Midbrain (tissue), 1 donor: ENCODE measurements around the gene ZNF565.
A peak's percentile ranks its signal among the peaks of the same experiment; 100 is the strongest.
"Not testable (repeated sequence)": the region's sequence is repeated elsewhere in the genome, so short reads cannot be mapped to it uniquely, and the experiment has no call there.

ENCODE experiments used
- DNase-seq: peaks from one replicate; lab custom pipeline; 2025; lab: John Stamatoyannopoulos, UW

Gene ZNF565

DNA sequence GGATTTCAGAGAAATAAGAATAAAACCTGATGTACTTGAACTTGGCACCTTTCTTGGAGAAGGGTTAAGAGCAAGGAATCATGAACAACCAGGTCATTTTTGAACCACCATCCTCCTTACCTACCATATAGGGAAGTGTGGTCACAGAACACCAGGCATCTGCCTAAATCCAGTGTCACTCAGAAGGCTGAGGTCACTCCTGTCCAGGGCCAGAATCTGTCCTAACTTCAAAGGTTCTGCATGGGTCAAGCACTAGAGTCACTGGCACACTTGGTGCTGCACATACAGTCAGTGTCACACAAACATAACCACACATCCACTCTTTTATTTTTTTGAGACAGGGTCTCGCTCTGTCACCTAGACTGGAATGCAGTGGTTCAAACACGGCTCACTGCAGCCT is 1.6 kb downstream of the ZNF565 start:
- DNase-seq: no peak

DNA sequence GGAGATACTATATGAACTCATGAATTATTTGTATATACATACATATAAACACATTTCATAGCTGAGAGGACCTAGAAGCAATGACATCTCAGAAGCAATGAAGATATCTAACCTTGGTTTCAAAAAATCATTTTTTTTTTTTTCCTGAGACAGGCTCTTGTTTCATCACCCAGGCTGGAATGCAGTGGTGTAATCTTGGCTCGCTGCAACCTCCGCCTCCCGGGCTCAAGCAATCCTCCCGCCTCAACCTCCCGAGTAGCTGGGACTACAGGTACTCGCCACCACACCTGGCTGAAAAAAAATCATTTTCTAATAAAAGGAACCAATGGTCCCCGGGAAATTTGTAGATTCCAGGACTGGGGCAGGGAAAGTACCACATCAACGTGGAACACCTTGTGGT is 4.0 kb downstream of the ZNF565 start:
- DNase-seq: no peak

DNA sequence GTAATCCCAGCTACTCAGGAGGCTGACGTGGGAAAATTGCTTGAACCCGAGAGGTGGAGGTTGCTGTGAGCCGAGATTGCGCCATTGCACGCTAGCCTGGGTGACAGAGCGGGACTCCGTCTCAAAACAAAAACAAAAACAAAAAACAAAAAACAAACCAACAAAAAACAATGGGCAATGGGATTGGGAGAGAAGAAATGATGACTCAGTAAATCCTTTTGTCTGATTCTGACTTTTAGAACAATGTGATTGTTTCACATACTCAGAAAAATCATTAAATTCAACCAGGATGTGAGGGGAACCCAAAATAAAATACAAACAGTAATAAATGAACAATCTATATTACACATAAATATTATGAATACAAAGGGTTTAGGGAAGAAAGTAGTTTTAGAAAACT is 5.1 kb downstream of the ZNF565 start:
- DNase-seq: peak; percentile 28

DNA sequence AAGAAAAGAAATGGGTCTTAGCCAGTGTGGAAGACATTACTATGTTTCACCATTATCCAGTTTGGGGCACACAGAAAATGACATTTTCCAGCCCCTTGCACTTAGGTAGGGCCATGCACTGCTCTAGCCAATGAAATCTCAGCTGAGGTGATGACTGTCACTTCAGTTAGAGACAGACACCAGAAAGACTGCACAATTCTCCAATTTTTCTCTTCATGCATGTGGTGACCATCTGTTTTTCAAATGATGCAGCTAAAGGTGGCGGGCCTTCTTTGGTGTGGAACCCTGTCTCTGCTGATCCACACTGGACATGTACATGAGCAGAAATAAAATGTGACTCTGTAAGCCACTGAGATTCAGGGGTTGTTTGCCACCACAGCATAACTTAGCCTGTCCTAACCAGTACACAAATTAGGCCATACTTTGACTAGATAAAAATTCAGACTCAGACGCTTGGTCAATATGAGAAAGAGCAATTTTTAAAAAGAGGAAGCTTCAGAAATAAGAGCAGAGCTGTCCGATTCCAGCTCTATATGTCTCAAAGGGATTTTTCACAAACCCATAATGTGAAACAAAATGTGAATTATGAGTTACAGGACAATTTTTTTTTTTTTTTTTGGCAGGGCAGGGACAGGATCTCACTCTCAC is 6.7 kb downstream of the ZNF565 start:
- DNase-seq: no peak

DNA sequence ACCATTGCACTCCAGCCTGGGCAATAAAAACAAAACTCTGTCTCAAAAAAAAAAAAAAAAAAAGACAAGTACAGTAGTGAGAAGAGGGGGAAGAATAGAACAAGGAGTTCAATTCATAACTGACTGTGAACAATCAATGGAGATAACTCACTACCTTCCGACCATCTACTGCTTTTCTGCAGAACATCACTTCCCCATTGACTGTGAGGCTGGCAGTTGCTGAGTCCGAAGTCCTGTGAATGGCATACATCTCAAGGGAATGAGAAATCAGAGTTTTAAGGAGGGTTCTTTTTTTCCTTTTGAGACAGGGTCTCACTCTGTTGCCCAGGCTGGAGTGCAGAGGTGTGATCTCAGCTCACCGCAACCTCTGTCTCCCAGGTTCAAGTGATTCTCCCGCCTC is 11.2 kb downstream of the ZNF565 start:
- no peak for DNase-seq

DNA sequence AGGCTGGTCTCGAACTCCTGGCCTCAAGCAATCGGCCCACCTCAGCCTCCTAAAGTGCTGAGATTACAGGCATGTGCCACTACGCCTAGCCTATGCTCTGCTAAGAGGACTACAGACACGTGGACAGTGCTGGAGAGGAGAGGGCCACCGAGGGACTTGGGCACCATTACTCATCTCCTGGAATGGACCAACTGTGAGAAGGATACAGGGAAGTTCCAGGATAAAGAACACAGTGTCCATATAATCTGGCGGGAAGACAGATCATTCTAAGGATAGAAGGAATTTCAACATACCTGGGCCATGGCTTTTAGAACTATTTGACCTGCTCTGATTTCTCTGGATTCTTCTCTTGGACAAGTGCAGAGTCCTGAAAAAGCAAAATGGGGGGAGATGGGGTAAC is 12.8 kb downstream of the ZNF565 start:
- no peak for DNase-seq

DNA sequence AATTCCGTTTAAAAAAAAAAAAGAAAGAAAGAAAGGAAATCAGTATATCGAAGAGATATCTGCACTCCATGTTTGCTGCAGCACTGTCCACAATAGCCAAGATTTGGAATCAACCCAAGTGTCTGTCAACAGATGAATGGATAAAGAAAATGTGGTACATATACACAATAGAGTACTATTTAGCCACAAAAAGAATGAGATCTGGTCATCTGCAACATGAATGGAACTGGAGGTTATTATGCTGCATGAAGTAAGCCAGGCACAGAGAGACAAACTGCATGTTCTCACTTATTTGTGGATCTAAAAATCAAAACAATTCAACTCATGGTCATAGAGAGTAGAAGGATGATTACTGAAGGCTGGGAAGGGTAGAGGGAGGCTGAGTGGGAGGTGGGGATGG is 16.3 kb downstream of the ZNF565 start:
- DNase-seq: peak; percentile 84

DNA sequence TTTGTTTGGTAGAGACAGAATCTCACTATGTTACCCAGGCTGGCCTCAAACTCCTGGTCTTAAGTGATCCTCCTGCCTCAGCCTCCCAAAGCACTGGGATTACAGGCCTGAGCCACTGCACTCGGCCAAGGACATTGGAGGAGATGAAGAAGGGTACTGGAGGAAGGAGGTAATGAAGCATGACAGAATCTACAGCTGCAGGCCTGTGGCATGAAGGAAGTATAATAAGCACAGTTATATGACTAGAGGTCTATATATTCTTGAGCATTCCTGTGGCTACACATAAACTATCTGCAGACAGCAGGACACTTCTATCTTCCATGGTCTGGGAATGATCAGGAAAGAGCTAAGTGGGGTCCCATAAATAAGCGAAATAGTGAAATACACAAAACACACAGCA is 18.2 kb downstream of the ZNF565 start:
- no peak for DNase-seq

DNA sequence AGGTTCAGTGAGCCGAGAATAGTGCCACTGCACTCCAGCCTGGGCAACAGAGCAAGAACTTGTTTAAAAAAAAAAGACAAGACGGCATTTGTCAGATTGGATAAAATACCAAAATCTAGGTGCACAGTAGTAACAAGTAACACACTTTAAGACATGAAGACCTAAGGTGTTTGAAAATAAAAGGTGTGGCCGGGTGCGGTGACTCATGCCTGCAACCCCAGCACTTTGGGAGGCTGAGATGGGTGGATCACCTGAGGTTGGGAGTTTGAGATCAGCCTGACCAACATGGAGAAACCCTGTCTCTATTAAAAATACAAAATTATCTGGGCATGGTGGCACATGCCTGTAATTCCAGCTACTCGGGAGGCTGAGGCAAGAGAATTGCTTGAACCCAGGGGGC is 27.7 kb downstream of the ZNF565 start:
- not testable (repeated sequence) for DNase-seq

DNA sequence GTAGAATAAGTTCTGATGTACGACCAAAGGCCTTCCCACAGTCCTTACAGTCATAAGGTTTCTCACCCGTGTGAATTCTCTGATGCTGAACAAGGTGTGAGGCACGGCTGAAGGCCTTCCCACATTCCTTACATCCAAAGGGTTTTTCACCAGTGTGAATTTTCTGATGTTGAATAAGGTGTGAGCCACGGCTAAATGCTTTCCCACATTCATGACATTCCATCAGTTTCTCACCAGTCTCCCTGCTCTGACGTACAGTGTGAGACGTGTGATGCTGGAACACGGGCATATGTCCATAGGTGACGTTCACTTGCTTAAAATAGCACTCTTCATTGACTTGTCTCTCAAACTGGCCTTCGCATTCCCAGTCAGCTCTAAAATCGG is 31.2 kb downstream of the ZNF565 start:
- DNase-seq: no peak

DNA sequence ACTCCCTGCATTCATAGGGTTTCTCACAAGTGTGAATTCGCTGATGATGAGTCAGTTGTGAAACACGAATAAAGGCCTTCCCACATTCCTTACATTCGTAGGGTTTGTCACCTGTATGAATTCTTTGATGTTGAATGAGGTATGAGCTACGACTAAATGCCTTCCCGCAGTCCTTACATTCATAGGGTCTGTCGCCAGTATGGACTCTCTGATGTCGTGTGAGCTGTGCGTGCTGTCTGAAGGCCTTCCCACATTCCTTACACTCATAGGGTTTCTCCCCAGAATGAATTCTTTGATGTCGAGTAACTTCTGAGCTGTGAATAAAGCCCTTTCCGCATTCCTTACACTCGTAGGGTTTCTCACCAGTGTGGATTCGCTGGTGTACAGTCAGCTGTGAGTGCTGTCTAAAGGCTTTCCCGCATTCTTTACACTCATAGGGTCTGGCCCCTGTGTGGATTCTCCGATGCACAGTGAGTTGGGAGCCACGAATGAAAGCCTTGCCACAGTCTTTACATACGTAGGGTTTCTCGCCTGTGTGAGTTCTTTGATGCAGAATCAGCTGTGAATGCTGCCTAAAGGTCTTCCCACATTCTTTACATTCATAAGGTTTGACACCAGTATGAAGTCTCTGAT is 31.7 kb downstream of the ZNF565 start:
- no peak for DNase-seq

DNA sequence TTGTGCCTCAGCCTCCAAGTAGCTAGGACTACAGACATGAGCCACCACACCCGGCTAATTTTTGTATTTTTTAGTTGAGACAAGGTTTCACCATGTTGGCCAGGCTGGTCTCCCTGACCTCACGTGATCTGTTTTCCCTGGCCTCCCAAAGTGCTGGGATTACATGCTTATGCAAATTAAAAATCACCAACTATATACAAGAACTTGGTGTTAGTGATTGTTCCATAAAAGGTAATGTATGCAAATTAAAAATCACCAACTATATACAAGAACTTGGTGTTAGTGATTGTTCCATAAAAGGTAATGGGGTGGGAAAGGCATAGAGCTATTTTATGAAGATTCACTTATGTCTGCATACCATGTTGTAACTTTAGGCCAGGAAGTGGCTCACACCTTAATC is 35.4 kb downstream of the ZNF565 start:
- DNase-seq: not testable (repeated sequence)

DNA sequence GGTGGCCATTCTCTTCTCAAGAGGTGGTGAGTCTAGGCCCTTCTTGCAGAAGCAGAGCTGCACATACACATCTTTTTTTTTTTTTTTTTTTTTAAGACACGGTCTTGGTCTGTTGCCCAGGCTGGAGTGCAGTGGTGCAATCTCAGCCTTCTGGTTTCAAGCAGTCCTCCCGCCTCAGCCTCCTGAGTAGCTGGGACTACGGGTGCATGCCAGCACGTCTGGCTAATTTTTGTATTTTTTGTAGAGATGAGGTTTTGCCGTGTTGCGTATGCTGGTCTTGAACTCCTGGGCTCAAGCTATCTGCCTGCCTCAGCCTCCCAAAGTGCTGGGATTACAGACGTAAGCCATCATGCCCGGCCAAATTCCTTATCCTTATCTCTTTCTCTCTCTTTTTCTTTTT is 40.6 kb downstream of the ZNF565 start:
- not testable (repeated sequence) for DNase-seq

DNA sequence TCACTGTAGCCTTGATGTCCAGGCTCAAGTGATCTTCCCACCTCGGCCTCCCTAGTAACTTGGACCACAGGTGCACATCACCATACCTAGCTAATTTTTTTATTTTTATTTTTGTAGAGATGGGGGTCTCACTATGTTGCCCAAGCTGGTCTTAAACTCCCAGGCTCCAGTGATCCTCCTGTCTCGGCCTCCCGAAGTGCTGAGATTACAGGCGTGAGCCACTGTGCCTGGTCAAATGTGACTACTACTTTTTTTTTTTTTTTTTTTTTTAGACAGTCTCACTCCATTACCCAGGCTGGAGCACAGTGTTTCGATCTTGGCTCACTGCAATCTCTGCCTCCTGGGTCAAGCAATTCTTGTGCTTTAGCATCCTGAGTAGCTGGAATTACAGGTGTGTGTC is 41.6 kb downstream of the ZNF565 start:
- no peak for DNase-seq

DNA sequence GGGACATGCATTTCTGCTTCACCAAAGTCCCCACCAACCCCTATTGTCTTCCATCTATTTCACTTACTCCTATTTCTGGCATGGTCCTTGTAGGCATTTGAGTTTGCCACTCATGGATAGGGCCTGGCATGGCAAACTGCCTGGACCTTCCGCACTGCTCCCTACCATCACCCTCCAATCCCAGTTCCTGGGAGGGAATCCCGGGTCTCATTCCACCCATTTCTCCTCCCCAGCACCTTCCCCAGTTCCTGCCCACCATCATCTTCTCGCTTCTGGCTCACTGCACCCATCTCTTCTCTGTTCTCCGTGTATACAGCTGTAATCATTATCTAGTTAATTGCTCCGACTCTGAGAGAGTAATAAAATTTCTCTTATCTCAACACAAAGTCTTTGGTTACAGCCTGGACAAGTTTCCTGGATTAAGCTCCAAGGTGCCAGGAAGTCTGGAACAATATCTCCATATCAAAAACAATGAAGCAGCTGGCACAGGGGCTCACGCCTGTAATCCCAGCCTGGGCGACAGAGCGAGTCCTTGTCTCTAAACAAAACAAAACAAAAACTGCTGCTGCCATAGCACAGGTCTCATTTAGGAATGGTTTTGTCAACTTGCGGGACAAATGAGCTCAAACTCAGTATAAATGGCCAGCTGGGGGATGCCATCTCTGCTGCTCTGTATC is 45.2 kb downstream of the ZNF565 start:
- DNase-seq: no peak

DNA sequence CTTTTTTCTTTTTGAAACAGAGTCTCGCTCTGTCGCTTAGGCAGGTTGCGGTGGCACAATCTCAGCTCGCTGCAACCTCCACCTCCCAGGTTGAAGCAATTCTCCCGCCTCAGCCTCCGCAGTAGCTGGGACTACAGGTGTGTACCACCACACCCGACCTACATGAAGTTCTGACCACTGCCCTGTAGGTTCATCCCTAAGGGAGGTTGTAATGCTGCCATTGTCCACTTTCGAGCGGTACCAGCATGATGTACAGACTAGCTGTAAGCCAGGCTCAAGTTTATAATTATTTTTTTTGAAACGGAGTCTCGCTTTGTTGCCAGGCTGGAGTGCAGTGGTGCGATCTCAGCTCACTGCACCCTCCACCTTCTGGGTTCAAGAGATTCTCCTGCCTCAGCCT is 50.7 kb downstream of the ZNF565 start:
- no peak for DNase-seq

DNA sequence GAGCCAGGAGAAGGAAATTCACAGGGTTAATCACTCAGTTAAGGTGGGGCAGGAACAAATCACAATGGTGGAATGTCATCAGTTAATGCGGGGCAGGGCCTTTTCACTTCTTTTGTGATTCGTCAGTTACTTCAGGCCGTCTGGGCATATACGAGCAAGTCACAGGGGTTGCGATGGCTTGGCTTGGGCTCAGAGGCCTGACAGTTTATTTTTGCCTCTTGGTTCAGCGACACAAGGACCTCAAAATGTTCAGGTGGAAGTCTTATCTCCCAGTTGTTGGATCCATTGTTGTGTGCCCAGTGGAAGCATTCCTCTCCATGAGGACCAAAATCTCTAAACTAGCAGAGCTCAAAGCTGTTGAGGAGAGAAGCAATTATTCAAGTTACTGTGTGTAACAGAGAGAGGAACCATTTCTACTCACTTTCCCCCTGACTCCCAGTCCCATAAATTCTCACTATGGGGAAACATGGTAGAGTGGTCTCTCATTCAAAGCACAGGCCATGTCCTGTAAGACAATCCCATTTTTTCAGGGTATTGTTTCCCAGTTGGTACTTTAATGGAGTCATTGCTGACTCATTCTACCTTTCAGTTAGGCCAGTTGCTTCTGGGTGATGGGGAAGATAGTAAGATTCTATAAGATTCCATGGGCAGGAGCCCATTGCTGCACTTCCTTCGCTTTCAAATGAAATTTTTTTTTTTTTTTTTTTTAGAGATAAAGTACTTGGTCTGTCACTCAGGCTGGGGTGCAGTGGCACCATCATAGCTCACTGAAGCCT is 53.5 kb downstream of the ZNF565 start:
- DNase-seq: no peak

DNA sequence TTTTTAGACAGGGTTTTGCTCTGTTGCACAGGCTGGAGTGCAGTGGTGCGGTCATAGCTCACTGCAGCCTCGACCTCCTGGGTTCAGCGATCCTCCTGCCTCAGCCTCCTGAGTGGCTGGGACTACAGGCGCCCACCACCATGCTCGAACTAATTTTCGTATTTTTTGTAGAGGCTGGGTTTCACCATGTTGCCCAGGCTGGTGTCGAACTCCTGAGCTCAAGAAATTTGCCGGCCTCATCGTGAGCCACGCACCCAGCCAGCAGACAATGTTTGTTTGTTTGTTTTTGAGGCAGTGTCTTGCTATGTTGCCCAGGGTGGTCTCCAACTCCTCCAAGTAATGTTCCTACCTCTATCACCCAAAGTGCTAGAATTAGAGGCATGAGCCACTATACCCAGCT is 61.3 kb downstream of the ZNF565 start:
- no peak for DNase-seq

DNA sequence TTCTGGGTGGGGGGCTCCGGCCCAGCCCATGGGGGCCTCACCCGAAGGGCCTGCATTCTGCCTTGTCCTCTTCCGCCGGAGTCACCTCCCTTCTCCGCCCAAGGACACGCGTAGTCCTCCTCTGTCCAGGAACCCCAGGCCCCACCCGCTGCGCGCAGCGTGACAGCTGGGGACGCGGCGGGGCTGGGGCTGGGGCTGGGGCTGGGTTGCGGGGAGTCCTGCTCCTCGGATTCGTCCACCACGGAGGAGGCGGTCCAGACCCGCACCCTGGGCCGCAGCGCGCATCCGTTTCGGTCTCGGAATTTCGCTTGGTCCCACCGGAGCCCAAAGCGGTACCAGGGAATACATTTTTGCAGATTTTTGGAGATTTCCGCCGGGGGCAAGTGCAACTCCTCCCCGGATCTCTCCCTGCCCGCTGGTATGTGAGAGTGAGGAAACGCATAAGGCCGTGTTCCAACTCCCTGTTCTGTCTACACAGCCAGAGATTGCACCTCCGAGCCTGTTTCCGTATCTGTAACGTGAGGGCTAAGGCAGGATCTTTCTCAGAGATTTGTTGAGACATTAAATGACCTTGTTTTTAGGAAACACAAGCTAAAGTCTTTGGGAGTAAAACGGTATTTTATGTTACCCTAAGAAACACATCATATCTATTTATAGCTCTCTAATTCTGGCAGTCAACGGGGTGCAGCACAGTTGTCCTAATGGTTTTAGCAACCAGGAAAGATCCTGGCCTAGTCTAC is 61.9 kb downstream of the ZNF565 start, which contains the start of gene COX7A1:
COX7A1 (minus strand) TSS at position 96 of the 740 bp plus-strand sequence; CDS start at position 56, 40 bp downstream.
- no peak for DNase-seq

DNA sequence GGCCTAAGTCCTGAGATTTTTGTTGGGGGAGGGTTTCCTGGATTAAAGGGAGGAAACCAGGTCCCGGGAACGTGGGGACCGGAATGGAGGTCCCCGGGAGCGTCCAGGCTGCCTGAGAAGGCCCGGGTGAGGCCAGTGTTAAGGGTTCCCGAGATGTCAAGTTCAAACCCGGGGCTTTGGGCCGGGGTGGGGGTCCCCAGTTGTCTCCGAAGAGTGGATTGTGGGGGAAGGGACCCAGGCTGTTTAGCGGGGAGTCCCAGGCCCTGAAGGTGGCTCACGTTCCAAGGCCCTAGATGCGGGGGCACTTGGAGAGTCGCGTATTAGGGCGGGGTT is 62.5 kb downstream of the ZNF565 start:
- no peak for DNase-seq

DNA sequence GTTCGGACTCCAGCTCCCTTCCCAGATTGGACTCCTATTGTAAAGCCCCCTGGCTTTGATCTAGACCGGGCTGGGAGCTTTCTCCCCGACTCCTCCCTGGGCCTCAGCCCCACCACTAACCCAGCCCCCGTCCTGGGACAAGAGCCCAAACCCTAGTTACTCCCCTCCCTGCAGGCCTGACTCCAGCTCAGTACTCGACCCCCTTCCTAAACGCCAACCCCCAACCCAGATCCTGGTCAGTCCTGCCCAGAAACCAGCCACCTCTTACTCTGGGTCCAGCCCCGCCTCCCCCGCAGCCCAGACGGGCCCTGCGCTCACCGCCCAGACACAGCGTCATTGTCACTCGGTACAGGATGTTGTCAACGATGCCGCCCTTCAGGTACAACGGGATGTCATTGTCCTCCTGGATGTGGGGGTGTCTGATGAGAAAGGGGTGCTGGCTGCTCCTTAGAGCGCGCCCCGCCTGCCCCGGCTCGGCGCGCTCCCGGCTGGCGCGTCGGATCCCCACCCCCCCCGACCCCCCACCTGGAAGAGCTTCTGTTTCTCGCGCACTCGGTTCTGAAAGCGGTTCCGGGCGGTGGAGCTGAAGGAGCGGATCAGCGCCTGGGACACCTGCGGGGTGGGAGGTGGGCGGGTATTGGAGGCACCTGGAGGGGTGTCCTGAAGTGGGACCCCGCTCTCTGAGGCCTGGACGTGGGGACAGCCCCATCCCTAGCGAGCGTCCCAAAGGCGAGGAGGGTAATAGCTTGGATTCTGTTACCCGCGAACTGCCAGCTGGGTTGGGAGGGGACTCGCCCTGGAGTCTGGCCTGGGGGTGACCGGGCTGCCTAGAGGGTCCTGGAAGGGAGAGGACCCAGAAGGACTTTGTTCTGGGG is 63.1 kb downstream of the ZNF565 start:
- no peak for DNase-seq
